Left lung (tissue), 10 donors: ENCODE measurements around the gene PFKP. TPM values are rescaled to one million over a fixed set of nuclear protein-coding genes. Genes with fewer than 3 reads are reported as not detected.
"Not testable (repeated sequence)": the region's sequence is repeated elsewhere in the genome, so short reads cannot be mapped to it uniquely, and the experiment has no call there.

Source experiments
- ATAC-seq: fragments of 200-7000 bp; cut with Tn5 transposase; one replicate; pipeline ENCODE4 v1.9.1; 2020; ENCODE audit warnings: moderate library complexity
- DNase-seq, 4 donors: peaks; one replicate each; pipeline ENCODE4 v3.0.0-alpha.2; 2013 to 2020
- H3K27ac ChIP-seq, 2 donors: fragments of 200-600 bp; sonication (generic) in 1 of 2; one replicate each; pipeline versions ENCODE4 v1.5.0 to v1.8.0; 2020 to 2021
- H3K27me3 ChIP-seq, 2 donors: fragments of 200-600 bp; sonication (generic) in 1 of 2; one replicate each; pipeline versions ENCODE4 v1.5.0 to v1.8.0; 2020 to 2021
- H3K36me3 ChIP-seq, 2 donors: fragments of 200-600 bp; sonication (generic) in 1 of 2; one replicate each; pipeline versions ENCODE4 v1.5.0 to v1.8.0; 2020 to 2021
- H3K4me1 ChIP-seq, 2 donors: fragments of 200-600 bp; one replicate each; pipeline ENCODE4 v1.8.0; 2021
- H3K4me3 ChIP-seq, 2 donors: fragments of 200-600 bp; sonication (generic) in 1 of 2; one replicate each; pipeline versions ENCODE4 v1.5.0 to v1.8.0; 2020 to 2021; ENCODE audit warnings: mild to moderate bottlenecking in 1 of 2
- H3K9me3 ChIP-seq, 2 donors: fragments of 200-600 bp; sonication (generic) in 1 of 2; one replicate each; pipeline versions ENCODE4 v1.5.0 to v1.8.0; 2020 to 2021
- intact Hi-C, 2 donors: fragments of 100-400 bp; cut with DNase I; formaldehyde crosslinking; loops; one replicate each; pipeline versions ENCODE4 v1.11.2 to v1.14.2; 2022
- polyA plus RNA-seq, 6 donors: library from polyadenylated mRNA; unstranded; fragments of 120-200 nt; gene quantifications; one replicate each; pipeline ENCODE4 v1.2.1, GENCODE V29; 2013; ENCODE audit not compliant: insufficient read length in 6 of 6
- total RNA-seq, 2 donors: library from RNA; stranded (reverse); fragmentation: NEBNext Ultra II Directional; extraction: Animal tissue kit (Norgen Biotek cat#: 25700); gene quantifications; one replicate each; pipeline ENCODE4 v1.2.1, GENCODE V29; 2021
- TF ChIP-seq, protein P1 (sequence below), 2 donors: fragments of 200-600 bp; sonication (generic) in 1 of 2; IDR thresholded peaks; one replicate each; pipeline versions ENCODE4 v1.5.0 to v1.8.0; 2021; ENCODE audit warnings: antibody characterized with exemption in 2 of 2
- donor health status: DM: no; HTN: yes; CAD: no.
- donor health status: DM: no; HTN: no; CAD: no.

Gene PFKP
- total and polyA plus RNA-seq, 8 donors = 7.4 to 70.0 (median 11.2) TPM

DNA sequence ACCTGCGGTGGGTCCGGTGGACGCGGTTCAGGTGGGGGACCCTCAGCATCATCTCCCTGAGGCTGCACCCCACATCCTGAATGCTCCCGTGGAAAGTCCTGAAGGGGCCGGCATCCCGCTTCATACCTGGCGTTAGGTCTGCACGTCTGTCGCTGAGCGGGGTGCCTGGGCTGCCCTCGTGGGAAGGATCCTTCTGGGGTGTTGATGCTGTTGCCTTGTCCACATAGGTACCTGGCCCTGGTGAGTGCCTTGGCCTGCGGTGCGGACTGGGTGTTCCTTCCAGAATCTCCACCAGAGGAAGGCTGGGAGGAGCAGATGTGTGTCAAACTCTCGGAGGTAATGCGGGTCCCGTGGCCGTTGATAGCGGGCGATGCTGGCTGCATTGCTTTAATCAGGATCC, 37.8 kb downstream of the PFKP start:
- no peak for ATAC-seq
- DNase-seq = peak in 1 of 4 donors; percentile 31
- Histone ChIP-seq H3K27ac (no peak overlapping the region), H3K36me3 (peaks cover 0 to 80% of the 10 kb centered on the region in 2 donors), H3K9me3 (no peaks in the 10 kb centered on the region), H3K4me1 (no peaks in the 10 kb centered on the region), H3K27me3 (no peaks in the 10 kb centered on the region), H3K4me3 (no peak overlapping the region)
- TF ChIP-seq, protein P1, sequence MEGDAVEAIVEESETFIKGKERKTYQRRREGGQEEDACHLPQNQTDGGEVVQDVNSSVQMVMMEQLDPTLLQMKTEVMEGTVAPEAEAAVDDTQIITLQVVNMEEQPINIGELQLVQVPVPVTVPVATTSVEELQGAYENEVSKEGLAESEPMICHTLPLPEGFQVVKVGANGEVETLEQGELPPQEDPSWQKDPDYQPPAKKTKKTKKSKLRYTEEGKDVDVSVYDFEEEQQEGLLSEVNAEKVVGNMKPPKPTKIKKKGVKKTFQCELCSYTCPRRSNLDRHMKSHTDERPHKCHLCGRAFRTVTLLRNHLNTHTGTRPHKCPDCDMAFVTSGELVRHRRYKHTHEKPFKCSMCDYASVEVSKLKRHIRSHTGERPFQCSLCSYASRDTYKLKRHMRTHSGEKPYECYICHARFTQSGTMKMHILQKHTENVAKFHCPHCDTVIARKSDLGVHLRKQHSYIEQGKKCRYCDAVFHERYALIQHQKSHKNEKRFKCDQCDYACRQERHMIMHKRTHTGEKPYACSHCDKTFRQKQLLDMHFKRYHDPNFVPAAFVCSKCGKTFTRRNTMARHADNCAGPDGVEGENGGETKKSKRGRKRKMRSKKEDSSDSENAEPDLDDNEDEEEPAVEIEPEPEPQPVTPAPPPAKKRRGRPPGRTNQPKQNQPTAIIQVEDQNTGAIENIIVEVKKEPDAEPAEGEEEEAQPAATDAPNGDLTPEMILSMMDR (IDR thresholded peaks at IDR 0.05) = no peak
- intact Hi-C loops = no loop called here

DNA sequence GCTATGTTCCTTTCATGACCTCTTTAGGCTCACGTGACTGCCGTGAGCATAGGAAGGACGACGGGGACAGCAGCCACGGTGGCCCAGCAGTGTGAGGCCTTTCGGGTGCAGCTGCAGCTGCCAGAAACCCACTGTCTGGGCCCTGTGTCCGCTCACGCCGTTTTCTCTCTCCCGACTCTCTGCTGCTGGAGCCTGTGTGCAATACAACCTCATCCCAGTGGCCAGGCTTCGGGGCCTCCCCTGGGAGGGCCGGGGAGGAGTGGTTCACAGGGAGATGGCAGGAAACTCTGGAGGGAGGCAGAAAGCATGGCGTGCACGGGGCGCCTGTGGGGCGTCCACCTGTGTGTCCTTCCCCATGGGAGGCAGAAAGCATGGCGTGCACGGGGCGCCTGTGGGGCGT, 38.6 kb downstream of the PFKP start:
- H3K4me3 ChIP-seq = no peak overlapping the region
- peaks cover 0 to 74% of the 10 kb centered on the region in 2 donors for H3K36me3 ChIP-seq
- no peaks in the 10 kb centered on the region for H3K27me3 ChIP-seq
- peak in 1 of 4 donors; percentile 24 for DNase-seq
- no peak for ATAC-seq
- no peaks in the 10 kb centered on the region for H3K4me1 ChIP-seq
- H3K27ac ChIP-seq = no peak overlapping the region
- intact Hi-C loops = no loop called here
- H3K9me3 ChIP-seq = no peaks in the 10 kb centered on the region
- TF ChIP-seq, protein P1 (IDR thresholded peaks at IDR 0.05) = no peak

DNA sequence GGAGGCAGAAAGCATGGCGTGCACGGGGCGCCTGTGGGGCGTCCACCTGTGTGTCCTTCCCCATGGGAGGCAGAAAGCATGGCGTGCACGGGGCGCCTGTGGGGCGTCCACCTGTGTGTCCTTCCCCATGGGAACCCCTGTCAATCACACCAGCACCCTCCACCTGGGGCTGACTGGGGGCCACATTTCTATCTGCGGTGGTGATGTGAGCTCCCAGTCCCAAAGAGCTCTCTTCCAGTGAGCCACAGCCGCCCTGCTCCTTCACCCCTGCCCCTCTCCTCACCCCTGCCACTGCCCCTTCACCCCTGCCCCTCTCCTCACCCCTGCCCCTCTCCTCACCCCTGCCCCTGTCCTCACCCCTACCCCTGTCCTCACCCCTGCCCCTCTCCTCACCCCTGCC, 39.0 kb downstream of the PFKP start:
- H3K27ac ChIP-seq, DNase-seq, intact Hi-C loops, ATAC-seq, H3K9me3 ChIP-seq, H3K4me3 ChIP-seq, H3K4me1 ChIP-seq, H3K27me3 ChIP-seq: not testable (repeated sequence)
- peaks cover 0 to 72% of the 10 kb centered on the region in 2 donors for H3K36me3 ChIP-seq

DNA sequence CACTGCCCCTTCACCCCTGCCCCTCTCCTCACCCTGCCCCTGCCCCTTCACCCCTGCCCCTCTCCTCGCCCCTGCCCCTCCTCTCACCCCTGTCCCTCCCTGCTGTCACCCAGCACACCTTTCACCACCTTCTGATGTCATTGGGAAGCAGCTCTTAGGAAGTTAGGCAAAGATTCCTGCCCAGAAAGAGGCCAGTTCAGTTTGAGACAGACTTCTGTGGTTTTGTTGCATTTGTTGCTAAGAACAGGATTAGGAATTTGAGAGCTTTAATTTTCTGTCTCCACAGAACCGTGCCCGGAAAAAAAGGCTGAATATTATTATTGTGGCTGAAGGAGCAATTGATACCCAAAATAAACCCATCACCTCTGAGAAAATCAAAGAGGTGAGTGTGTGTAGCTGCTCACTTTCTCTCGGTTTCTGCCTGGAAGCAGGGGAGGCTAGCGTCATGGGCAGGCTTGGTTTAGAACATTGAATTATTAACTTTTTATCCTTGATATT, 39.6 kb downstream of the PFKP start:
- TF ChIP-seq, protein P1 (IDR thresholded peaks at IDR 0.05) = no peak
- Histone ChIP-seq H3K4me3 (no peak overlapping the region), H3K27me3 (no peaks in the 10 kb centered on the region), H3K27ac (peak overlapping the region; percentile 43 to 85), H3K4me1 (no peaks in the 10 kb centered on the region), H3K9me3 (no peaks in the 10 kb centered on the region), H3K36me3 (peaks cover 0 to 73% of the 10 kb centered on the region in 2 donors)
- intact Hi-C loops = no loop called here
- DNase-seq (no peak), ATAC-seq (peak; percentile 13)

DNA sequence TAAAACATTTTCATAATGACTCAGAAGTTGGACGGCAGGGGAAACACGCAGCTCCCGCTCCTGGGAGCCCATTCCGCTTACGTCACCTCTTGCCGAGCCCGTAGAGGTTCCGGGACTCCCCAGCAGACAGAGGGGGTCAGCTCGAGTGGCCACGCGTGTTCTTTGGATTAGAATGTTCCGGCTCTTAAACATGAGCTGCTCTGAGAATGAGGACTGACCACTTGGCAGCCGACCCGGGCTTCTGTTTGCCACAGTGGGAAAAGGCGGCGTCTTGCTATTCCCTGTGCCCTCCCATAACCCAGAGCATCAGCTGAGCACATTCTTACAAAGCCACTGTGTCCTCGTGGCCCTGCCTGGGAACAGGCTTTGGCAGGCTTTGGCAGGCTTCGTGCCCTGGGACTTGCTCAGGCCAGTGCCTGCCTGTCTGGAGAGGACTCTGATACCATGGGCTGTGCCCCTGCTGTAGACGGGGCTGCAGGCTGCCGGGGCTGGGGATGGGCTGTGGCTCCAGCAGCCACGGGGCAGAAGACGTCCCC, 40.1 kb downstream of the PFKP start:
- DNase-seq (peak in 2 of 4 donors; percentile 53 to 87), ATAC-seq (peak; percentile 92)
- no peak overlapping the region for H3K4me3 ChIP-seq
- H3K27ac ChIP-seq = peak overlapping the region; percentile 43 to 85
- TF ChIP-seq, protein P1 (IDR thresholded peaks at IDR 0.05) = no peak
- peaks cover 0 to 77% of the 10 kb centered on the region in 2 donors for H3K36me3 ChIP-seq
- H3K9me3 ChIP-seq = no peaks in the 10 kb centered on the region
- intact Hi-C loops = no loop called here
- H3K4me1 ChIP-seq = no peaks in the 10 kb centered on the region
- H3K27me3 ChIP-seq = no peaks in the 10 kb centered on the region

DNA sequence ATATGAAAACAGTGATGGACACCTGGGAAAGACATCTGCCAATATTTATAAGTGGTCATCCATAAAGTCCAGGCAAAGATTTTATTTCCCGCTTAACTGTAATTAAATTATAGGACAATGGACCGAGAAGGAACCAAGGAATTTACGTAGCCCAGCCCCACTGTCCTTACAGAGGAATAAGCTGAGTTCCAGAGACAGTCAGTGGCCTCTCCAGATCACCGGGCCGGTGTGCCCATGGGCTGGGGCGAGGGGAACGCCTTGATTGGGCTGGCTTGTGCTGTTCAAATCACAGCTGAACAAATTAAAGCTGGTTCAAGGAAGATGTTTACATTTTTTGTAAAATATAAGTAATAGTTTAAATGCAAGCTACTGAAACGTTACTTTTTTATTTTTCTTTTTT, 40.7 kb downstream of the PFKP start:
- intact Hi-C loops = no loop called here
- TF ChIP-seq, protein P1 (IDR thresholded peaks at IDR 0.05) = no peak
- no peaks in the 10 kb centered on the region for H3K9me3 ChIP-seq
- DNase-seq = no peak
- peak overlapping the region; percentile 43 to 85 for H3K27ac ChIP-seq
- H3K4me1 ChIP-seq = no peaks in the 10 kb centered on the region
- peaks cover 0 to 78% of the 10 kb centered on the region in 2 donors for H3K36me3 ChIP-seq
- no peak overlapping the region for H3K4me3 ChIP-seq
- no peaks in the 10 kb centered on the region for H3K27me3 ChIP-seq
- ATAC-seq = no peak
